Hematopoietic multipotent progenitor cell (in vitro differentiated cells): ENCODE data around the gene ETDA. TPM values are rescaled to one million over a fixed set of nuclear protein-coding genes. Genes with fewer than 3 reads are reported as not detected.
A peak's percentile ranks its signal among the peaks of the same experiment; 100 is the strongest.
"Not testable (repeated sequence)": the region's sequence is repeated elsewhere in the genome, so short reads cannot be mapped to it uniquely, and the experiment has no call there.

Experiments
- DNase-seq, 3 donors: peaks; one replicate each; pipeline ENCODE4 v3.0.0-alpha.2; 2011 to 2015; ENCODE audit warnings: low read depth in 2 of 3, low spot score in 2 of 3
- total RNA-seq: library from RNA; depleted of rRNA; stranded (reverse); fragments of >200 nt; gene quantifications from one replicate; pipeline ENCODE4 v1.2.3, GENCODE V29; 2012

The ETDA gene
- not detected for total RNA-seq

DNA sequence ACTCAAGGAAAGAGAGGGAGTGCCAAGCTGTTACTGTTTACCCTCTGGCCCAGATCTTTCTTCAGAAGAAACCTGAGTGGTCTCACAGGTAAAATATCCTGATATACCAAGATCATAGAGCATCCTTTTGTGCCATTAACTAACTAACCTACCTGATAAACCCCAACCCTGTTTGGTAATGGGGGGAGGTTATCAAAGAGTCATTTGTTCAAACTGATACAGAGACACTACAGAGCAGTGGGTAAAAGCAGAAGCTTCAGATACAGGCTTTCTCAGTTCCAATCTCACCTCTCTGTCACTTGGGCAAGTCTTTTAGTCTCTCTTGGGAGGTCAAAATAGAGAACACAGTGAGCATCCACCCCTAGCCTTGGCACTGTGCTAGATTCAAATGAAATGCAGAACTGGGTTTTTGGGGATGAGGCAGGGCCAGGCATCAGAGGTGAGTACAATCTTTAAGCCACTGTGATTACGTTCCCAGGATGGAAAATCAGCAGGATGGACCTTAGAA is at the start of gene ETDA:
Gene ETDA (plus strand): TSS at position 51 of the 508 bp plus-strand sequence. CDS start 1,216 bp downstream, outside the sequence.
- not testable (repeated sequence) for DNase-seq

DNA sequence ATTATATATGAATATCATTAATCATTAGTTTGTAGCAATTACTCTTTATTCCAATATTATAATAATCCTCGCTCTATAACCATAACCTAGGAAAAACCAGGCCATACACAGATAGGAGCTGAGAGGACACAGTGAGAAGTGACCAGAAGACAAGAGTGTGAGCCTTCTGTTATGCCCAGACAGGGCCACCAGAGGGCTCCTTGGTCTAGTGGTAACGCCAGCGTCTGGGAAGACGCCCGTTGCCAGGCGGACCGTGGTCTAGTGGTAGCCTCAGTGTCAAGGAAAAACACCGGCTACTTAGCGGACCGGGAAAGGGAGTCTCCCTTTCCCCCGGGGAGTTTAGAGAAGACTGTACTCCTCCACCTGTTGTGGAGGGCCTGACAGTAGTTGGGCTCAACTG is 45.4 kb upstream of the ETDA start:
- DNase-seq, result not testable (repeated sequence)

DNA sequence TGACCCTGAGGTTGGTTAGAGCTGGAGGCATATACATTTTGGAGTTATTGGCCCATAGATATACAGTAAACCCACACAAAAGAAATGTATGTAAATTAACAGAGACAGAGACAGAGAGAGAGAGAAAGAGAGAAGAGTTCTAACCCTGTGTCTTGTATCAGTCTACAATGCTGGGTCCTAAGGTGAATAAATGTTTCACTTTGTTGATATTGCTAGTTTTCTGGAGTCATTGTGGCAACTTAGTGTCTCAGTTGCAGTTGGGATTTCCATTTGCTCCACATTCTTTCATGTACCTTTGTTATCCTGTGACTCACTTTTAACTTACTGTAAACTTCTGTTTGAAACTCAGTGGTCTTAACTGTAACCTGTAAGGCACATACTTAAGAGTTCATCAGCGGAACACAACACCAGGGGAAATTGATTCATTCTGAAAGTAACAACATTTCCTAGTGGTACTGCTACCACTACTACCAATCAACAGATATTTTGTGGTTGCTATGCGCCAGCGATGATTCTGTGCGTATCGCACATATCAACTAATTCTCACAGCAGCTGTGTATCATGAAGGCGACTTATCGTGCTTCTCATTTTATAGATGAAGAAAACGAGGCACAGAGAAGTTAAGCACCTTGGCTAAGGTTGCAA is 38.5 kb upstream of the ETDA start:
- DNase-seq, result no peak

DNA sequence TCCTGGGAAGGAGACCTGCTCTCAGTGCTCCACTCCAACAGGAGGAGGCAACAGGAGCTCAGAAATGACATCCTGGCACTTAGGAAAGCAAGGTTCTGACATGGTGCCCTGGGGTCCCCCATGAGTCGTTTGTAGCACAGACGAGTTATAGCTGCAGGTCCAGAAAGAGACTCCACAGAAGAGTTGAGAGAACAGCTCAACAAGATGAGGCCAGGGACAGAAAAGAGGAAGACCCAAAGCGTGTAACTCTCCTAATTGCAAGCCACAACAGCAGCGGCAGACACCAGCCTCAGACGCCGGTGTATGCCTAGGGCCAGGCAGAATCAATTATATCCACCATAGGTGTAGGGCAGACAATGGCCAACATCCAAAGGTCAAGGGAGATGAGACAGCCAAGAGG is 5.9 kb upstream of the ETDA start:
- not testable (repeated sequence) for DNase-seq

DNA sequence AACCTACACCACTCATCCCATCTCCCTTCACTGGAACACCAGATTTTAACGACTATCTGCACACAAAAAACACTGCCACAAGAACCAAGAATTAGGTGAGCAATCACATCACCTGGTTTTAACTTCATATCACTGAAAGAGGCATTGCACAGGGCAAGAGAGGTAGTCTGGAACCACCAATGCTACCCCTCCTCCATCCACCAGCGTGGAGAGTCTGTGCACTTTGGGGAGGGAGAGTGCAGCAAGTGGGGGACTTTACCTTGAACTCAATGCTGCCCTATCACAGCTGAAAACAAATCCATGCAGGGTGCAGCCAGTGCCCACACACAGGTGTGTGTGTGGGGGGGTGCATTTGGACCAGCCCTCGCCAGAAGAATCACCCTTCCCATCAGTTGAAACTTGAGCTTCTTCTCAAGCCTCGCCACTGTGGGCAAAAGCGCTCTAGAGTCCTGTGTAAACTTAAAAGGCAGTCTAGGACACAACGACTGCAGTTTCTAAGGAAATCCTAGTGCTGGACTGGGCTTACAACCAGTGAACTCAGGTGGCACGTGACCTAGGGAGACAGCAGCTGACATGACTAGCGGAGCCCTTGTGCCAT is 4.3 kb downstream of the ETDA start:
- not testable (repeated sequence) for DNase-seq

DNA sequence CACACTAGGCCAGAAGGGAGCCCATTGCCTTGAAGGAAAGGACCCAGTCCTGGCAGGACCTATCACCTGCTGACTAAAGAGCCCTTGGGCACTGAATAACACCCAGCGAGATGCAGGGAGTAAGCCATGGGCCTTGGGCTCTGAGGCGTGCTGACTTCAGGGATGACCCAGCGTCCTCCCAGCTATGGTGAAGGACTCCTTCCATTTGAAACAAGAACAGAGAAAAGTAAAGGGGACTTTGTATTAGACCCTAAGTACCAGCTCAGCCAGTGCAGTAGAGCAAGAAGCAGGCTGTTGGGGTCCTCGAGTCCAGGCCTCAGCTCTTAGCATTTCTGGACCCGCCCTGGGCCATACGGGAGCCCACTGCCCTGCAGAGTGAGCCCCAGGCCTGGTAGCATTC is 5.1 kb downstream of the ETDA start:
- DNase-seq, result no peak

DNA sequence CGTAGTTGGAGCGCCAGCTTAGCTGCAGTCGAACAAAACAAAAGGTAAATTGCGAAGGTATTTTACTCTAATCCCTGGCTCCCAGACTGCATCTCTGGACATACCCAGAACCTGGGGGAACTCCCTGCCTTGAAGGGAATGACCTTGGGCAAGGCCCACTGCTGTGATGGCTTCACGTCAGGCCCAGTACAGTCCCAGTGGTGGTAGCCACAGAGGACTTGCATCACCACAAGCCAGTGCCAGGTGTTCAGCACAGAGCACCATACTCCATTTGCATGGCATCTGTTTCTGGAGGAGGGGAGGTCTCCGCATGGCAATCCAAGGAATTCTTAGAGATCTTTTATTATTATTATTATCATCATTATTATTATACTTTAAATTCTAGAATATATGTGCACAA is 5.6 kb downstream of the ETDA start:
- DNase-seq, result no peak

DNA sequence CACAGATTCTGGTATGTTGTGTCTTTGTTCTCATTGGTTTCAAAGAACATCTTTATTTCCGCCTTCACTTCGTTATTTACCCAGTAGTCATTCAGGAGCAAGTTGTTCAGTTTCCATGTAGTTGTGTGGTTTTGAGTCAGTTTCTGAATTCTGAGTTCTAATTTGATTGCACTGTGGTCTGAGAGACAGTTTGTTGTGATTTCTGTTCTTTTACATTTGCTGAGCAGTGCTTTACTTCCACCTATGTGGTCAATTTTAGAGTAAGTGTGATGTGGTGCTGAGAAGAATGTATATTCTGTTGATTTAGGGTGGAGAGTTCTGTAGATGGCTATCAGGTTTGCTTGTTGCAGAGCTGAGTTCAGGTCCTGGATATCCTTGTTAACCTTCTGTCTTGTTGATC is 9.1 kb downstream of the ETDA start:
- DNase-seq, result not testable (repeated sequence)

DNA sequence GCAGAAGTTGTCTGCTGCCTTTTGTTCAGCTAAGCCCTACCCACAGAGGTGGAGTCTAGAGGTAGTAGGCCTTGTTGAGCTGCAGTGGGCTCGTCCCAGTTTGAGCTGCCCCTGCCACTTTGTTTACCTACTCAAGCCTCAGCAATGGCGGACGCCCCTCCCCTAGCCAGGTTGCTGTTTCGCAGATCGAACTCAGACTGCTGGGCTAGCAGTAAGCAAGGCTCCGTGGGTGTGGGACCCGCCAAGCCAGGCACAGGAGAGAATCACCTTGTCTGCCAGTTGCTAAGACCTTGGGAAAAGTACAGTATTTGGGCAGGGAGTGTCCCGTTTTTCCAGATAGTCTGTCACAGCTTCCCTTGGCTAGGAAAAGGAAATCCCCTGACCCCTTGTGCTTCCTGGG is 11.5 kb downstream of the ETDA start:
- not testable (repeated sequence) for DNase-seq

DNA sequence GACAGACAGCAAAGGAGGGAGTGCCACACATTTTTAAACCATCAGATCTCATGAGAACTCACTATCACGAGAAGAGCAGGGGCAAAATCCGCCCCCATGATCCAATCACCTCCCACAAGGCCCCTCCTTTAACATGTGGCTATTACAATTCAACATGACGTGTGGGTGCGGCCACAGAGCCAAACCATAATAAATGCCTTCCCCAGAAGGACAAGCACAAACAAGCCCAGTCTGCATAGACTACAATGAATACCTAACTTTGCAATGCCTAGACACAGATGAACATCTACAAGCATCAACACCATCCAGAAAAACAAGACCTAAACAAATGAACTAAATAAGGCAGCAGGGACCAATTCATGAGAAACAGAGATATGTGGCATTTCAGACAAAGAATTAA is 12.3 kb downstream of the ETDA start:
- DNase-seq, result no peak

DNA sequence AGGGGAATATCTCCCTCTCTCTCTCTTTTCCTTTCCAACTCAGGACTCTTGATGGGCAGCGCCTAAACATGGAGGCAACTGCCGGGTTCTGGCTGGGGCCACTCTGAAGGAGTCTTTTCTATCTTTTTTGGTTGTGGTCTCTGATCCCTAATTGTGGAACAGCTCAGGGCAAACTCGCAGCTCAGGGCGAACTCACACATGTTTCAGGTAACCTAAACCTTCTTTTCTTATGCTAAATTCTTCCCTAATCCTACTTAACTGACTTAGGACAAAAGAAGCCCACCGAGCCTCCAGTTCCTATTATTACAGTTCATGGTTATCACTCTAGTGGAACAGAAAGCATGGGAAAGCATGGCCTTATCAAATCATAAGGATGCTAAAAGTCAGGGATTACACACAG is 21.3 kb downstream of the ETDA start:
- no peak for DNase-seq

DNA sequence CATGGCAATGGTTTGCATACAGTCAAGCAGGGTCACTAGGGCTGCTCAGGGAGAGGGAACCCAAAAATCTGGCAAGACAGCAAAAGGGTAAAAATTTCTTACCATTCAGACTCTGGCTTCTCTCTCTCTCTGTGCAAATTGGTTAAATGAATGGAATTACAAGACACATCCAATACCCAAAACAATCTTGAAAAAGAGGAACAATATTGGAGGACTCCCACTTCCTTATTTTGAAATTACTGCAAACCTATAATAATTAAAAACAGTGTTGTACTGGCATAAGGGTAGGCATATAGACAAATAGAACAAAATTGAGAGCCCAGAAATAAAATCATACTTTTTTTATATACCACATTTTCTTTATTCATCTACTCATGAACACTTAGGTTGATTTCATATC is 24.1 kb downstream of the ETDA start:
- DNase-seq, result peak in 1 of 3 donors; percentile 19

DNA sequence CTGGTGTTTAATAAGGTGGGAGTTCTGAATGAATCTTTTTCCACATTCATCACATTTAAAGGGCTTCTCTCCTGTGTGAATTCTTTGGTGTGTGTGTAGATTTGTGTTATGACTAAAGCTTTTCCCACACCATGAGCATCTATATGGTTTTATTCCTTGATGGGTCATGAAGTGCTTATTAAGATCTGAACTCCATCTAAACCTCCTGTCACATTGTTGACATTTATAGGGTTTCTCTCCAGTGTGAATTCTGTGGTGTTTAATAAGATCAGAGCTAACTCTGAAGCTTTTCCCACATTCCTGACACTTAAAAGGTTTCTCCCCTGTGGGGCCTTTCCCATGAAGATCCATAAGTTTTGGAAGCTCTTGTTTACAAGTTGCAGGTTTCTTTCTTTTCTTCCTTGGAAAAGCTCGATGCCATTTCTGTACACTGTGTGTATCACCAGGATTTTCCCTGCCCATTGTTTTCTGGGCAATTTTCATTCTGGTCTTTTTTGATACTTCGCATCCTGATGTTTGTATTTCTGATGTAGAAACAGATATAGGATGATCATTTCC is 35.5 kb downstream of the ETDA start:
- DNase-seq, result no peak

DNA sequence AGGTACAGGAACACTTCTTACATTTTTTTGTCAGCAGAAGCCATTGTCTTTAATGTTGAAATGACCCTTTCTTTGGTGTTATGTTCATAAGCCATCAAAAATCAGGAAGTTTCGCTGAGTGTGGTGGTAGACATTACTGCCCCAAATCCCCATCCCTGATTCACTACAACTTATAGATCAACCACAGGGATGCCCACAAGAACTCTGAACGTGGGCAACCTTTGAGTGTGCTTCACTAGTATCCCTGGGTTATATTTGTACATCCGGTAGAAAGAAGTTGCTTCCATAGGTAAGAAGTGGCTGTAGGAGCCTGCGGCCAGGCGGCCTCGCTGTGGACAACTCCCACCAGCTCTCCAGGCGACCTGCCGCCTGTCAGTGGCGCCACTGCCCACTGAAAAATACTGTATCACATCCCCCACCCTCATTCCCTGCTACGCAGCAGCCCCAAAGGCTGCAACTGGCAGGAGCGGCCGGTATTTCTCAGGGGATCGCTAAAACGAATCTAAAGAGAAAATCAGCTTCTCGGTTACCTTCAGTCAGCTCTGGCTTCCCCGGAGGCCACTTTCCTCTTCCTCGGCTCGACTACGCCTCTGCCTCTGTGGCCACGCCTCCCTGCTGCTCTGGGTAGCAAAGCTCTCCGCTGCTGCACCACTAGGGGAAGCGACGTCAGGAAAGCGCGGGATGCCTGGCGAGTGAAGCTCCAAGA is 43.5 kb downstream of the ETDA start:
- DNase-seq, result peak in 2 of 3 donors; percentile 18 to 56

DNA sequence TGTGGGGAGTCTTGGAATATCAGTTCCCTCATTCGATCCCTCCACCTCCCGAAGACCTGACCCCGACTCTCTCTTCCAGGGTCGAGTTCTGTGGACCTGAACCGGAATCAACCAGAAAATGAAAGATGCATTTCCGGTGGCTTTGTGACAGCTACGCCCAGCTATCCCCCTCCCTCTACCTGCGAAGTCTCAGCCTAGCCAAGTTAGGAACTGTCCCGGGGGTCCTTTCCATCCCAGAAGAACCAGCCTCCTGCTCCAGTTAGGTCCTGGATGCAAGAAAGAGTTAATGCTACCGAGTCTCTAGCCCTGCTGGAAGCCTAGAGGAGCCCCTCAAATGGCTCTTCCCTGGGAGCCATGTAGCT is 44.1 kb downstream of the ETDA start:
- DNase-seq, result no peak

DNA sequence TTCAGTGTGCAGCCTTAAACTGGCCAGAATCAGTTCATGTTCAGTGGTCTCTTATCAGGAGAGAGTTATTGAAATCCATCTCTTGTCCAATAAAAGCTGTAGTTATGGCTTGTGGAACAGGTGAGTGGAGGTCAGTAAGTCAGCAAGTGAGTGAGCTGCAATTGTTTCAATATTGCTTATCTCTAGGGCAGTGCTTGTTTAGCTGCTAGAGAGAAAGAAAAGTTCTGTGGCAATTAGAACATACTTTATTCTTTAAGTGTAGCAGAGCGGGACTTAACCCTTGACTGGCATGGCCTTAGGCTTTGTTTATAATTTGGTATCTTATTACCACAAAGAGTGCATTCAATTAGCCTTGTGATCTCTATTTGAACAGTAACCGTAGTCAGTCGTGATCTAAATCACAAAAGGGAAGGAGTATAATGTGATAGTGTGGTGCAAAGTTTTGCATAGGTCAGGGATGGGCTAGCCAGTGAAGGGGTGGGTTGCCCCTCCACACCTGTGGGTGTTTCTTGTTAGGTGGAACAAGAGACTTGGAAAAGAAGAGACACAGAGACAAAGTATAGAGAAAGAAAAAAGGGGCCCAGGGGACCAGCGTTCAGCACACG is 50.5 kb downstream of the ETDA start:
- no peak for DNase-seq

Other genes starting within 250 kb of the ETDA start
- 3.8 TPM for gene RTL8B, start 229.5 kb upstream of the ETDA start, total RNA-seq
- gene RTL8C, start 219.7 kb upstream of the ETDA start, total RNA-seq, result 20.2 TPM
- gene RTL8A, start 199.9 kb upstream of the ETDA start, total RNA-seq, result 15.1 TPM
- 0.81 TPM for gene SMIM10L2B, start 153.3 kb upstream of the ETDA start, total RNA-seq
- not detected for gene ETDB, start 131.5 kb upstream of the ETDA start, total RNA-seq
- gene CT55, start 80.7 kb upstream of the ETDA start, total RNA-seq, result not detected
- not detected for gene ETDC, start 57.4 kb downstream of the ETDA start, total RNA-seq
- gene ZNF75D, start 92.0 kb downstream of the ETDA start, total RNA-seq, result 4.8 TPM
- gene ZNF449, start 92.7 kb downstream of the ETDA start, total RNA-seq, result 1.6 TPM
- gene SMIM10L2A, start 169.9 kb downstream of the ETDA start, total RNA-seq, result 0.27 TPM